NCI-H748 (cell line): ENCODE data around the gene SCYGR3.

Experiments
- DNase-seq: peaks from one replicate; lab custom pipeline; 2025; ENCODE audit not compliant: unreplicated experiment; lab: John Stamatoyannopoulos, UW

Gene SCYGR3

GRCh38 chr2:227614740-227615139 lies at the start of gene SCYGR3:
Gene SCYGR3, minus strand, starts transcription at chr2:227614840. Its CDS starts 0 bp downstream, at chr2:227614840.
- no peak for DNase-seq

- DNase-seq, result no peak
Measured at GRCh38 chr2:227661827-227662226, 47.2 kb upstream of the SCYGR3 start.

- DNase-seq, result no peak
Measured at GRCh38 chr2:227661025-227661649, 46.5 kb upstream of the SCYGR3 start.

GRCh38 chr2:227657199-227657845 lies 42.7 kb upstream of the SCYGR3 start:
- no peak for DNase-seq

- no peak for DNase-seq
Measured at GRCh38 chr2:227655454-227655853, 40.8 kb upstream of the SCYGR3 start.

GRCh38 chr2:227654426-227654825 lies 39.8 kb upstream of the SCYGR3 start:
- no peak for DNase-seq

GRCh38 chr2:227653419-227653818 lies 38.8 kb upstream of the SCYGR3 start:
- no peak for DNase-seq

- no peak for DNase-seq
Measured at GRCh38 chr2:227643990-227644551, 29.4 kb upstream of the SCYGR3 start.

- no peak for DNase-seq
Measured at GRCh38 chr2:227642656-227643055, 28.0 kb upstream of the SCYGR3 start.

- no peak for DNase-seq
Measured at GRCh38 chr2:227634201-227634600, 19.6 kb upstream of the SCYGR3 start.

GRCh38 chr2:227632827-227633226 lies 18.2 kb upstream of the SCYGR3 start:
- DNase-seq, result no peak

GRCh38 chr2:227630322-227630721 lies 15.7 kb upstream of the SCYGR3 start:
- DNase-seq, result no peak

- no peak for DNase-seq
Measured at GRCh38 chr2:227629435-227629834, 14.8 kb upstream of the SCYGR3 start.

- no peak for DNase-seq
Measured at GRCh38 chr2:227627769-227628168, 13.1 kb upstream of the SCYGR3 start.

GRCh38 chr2:227626580-227627151 lies 12.0 kb upstream of the SCYGR3 start:
- no peak for DNase-seq

- no peak for DNase-seq
Measured at GRCh38 chr2:227625420-227625819, 10.8 kb upstream of the SCYGR3 start.

GRCh38 chr2:227623226-227623625 lies 8.6 kb upstream of the SCYGR3 start:
- no peak for DNase-seq

- DNase-seq, result peak; percentile 15
Measured at GRCh38 chr2:227617316-227618230, 2.9 kb upstream of the SCYGR3 start, which contains the start of gene SCYGR4. Gene SCYGR4, plus strand, starts transcription at chr2:227617498. Its CDS starts 0 bp downstream, at chr2:227617498.

GRCh38 chr2:227616631-227617030 lies 2.0 kb upstream of the SCYGR3 start:
- DNase-seq, result no peak

GRCh38 chr2:227615906-227616305 lies 1.3 kb upstream of the SCYGR3 start:
- no peak for DNase-seq

GRCh38 chr2:227615181-227615580 lies 541 bp upstream of the SCYGR3 start:
- no peak for DNase-seq
